ENCODE results near the gene AKAP6.

The AKAP6 gene

GRCh38 chr14:32306549-32306948 is 22.5 kb upstream of the AKAP6 start:
- H3K4me3 ChIP-seq (ENCODE audit: low read depth, low read length), result no peak overlapping the region
- TF ChIP-seq CTCF (IDR thresholded peaks at IDR 0.05; ENCODE audit: borderline replicate concordance, insufficient read depth, low read depth, low read length), result no peak

- H3K4me3 ChIP-seq (ENCODE audit: low read depth, low read length), result no peak overlapping the region
- TF ChIP-seq CTCF (IDR thresholded peaks at IDR 0.05; ENCODE audit: borderline replicate concordance, insufficient read depth, low read depth, low read length), result no peak
Observed at GRCh38 chr14:32307881-32308582, 21.1 kb upstream of the AKAP6 start.

- TF ChIP-seq CTCF (IDR thresholded peaks at IDR 0.05; ENCODE audit: borderline replicate concordance, insufficient read depth, low read depth, low read length), result no peak
- no peak overlapping the region for H3K4me3 ChIP-seq (ENCODE audit: low read depth, low read length)
Observed at GRCh38 chr14:32310876-32311275, 18.2 kb upstream of the AKAP6 start.

- no peak overlapping the region for H3K4me3 ChIP-seq (ENCODE audit: low read depth, low read length)
- TF ChIP-seq CTCF (IDR thresholded peaks at IDR 0.05; ENCODE audit: borderline replicate concordance, insufficient read depth, low read depth, low read length), result no peak
Observed at GRCh38 chr14:32311294-32312009, 17.6 kb upstream of the AKAP6 start.

- H3K4me3 ChIP-seq (ENCODE audit: low read depth, low read length), result no peak overlapping the region
- no peak for TF ChIP-seq CTCF (IDR thresholded peaks at IDR 0.05; ENCODE audit: borderline replicate concordance, insufficient read depth, low read depth, low read length)
Observed at GRCh38 chr14:32312010-32312331, 17.1 kb upstream of the AKAP6 start.

- no peak overlapping the region for H3K4me3 ChIP-seq (ENCODE audit: low read depth, low read length)
- no peak for TF ChIP-seq CTCF (IDR thresholded peaks at IDR 0.05; ENCODE audit: borderline replicate concordance, insufficient read depth, low read depth, low read length)
Observed at GRCh38 chr14:32313844-32314376, 15.2 kb upstream of the AKAP6 start.

All from GM12875 (cell line).